GM12801 (cell line): ENCODE data around the gene ALCAM.

ENCODE experiments used
- CTCF ChIP-seq: IDR thresholded peaks from one replicate; pipeline ENCODE4 v1.5.1; 2011; ENCODE audit warnings: control low read depth; ENCODE audit not compliant: insufficient read length; ENCODE audit errors: extremely low read depth

Gene ALCAM

DNA sequence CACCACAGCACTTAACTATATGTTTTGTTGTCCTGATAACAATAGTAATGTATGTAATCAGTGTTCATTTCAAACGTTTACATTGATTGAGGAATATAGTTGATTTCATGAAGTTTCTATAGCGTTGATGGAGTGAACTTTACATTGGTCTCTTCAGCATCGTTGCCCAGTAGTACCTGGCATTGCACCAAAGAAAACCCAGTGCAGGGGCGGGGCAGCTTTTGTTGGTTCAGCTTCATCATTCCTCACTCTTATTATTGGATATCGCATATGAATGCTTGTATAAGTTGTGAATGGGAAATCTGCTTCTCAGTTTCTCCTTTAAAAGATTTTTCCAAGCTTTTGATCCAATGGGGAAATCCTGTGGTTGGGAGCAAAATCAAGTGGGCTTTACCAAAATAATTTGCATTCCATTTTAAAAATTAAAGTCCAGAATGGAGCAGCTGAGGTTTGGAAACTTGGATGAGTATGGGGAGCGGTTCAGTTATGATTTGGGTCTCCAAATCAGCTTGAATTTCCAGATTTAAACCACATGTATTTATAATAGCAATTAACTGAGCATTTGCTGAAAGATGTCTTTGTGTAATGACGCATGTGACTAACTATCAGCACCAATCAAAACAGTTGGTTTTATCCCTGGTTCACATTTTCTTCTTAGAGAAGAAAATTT, 213.7 kb downstream of the ALCAM start:
- no peak for TF ChIP-seq CTCF

GRCh38 chr3:105582015-105582414, 215.3 kb downstream of the ALCAM start:
- no peak for TF ChIP-seq CTCF

DNA sequence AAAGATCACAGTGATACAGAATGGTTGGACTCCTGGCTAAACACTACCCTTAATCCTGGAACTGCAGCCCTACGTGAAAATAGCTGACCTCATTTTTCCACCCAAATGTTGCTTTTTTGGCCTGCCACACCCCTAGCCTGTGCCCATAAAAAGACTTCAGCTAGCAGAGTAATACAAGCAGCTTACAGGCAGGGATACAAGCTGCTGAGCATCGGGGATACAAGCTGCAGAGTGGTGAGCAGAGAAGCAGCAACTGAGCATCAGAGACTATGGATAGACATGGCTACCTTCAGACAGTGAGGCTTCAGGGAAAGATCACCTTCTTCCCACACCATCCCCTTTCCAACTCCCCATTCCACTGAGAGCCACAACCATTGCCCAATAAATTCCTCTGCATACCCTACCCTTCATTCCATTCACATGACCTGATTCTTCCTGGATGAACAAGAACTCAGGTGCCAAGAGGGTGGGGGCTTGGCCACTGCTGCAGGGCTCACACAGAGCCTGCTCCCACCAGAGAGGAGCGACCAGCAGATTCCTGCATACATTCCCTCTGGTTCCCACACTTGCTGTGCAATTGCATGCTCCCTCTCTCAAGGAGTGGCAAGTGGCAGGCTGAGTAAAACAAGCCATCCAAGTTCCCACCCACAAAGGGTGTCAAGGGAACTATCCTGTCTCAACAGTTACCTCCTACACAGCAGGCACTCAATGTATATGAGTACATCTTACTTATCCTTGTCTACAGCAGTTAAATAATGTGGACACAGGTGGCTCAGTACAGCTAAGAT, 217.5 kb downstream of the ALCAM start:
- TF ChIP-seq CTCF, result no peak

- TF ChIP-seq CTCF, result no peak
Measured at GRCh38 chr3:105593315-105593714, 226.6 kb downstream of the ALCAM start.

DNA sequence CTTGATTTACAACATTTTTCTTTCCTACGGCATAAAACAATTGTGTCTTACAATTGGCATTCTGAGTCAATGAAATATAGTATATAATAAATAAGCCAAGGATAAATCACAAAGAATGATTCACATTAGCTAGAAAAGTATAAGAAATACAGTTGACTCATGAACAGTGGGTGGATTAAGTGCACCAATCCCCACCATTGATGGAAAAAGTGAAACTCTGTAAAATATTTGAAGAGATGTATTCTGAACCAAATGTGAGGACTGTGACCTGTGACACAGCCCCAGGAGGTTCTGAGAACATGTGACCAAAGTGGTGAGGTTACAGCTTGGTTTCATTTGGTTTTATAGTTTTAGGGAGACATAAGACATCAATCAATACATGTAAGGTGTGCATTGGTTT, 227.5 kb downstream of the ALCAM start:
- no peak for TF ChIP-seq CTCF

DNA sequence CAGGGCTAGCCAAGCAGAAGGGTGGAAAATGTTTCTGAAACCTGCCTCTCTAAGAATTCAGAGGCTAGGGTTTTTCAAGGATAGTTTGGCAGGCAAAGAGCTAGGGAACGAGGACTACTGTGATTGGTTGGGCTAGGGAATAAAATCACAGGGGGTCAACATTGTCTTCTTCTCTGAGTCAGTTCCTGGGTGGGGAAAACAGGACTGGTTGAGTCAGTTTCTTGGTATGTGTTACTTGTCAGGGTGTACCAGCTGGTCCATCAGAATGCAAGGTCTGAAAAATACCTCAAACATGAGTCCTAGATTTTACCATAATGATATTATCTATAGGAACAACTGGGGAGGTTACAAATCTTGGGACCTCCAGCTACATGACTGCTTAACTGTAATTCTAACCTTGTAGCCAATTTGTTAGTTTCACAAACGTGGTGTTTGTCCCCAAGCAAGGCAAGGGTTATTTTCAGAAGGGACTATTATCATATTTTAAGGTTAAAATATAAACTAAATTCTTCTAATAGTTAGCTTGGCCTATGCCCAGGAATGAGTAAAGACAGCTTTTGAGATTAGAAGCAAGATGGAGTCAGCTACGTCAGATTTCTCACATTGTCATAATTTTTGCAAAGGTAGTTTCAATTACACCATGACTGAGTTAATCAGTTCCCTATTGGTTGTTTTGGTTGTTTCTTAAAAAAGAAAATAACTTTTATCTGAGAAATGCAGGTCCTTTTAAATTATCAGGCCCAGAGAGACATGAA, 231.5 kb downstream of the ALCAM start:
- TF ChIP-seq CTCF, result no peak

DNA sequence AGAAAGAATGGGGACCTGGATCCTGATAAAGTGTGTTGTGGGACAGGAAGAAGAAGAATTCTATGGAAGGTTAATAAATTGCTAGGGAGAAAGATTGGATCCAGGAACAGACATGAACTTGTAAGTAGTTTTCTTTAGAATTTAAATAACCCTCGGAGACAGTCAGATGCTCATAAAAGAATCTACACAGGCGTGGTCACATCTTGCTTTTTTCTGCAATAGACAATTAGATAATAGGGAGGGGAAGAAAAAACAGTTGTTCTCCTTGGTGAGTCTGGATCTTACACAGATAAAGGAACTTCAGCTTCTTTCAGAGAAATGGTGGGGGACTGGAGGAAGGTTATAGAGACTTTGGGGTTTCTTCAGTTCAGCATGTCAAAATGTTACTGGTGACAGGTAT, 232.6 kb downstream of the ALCAM start:
- TF ChIP-seq CTCF, result no peak
